Measurements from ENCODE around the gene CYB5A. TPM values are rescaled to one million over a fixed set of nuclear protein-coding genes. Genes with fewer than 3 reads are reported as not detected.

CYB5A gene
- total RNA-seq, 1 donor from 2014 or later: 213 TPM

DNA sequence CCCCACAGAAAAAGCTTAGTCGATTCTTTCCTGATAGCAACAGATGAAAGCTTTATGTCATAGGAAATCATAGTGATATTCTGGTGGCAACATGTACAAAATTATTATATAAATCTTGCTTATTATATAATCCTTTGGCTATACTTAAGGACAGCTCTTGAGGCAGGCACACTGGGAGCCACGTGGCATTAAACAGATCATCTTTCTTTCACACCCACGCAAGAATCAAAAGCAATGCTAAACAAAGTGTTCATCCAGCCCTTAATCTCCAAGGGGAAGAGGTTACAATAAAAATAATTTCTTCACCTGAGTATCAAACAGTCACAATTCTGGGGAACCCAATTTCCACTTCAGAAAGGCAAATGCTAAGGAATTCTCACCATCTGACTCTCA lies 57.8 kb downstream of the CYB5A start:
- H3K27me3 Mint-ChIP-seq: no peaks in the 10 kb centered on the region

DNA sequence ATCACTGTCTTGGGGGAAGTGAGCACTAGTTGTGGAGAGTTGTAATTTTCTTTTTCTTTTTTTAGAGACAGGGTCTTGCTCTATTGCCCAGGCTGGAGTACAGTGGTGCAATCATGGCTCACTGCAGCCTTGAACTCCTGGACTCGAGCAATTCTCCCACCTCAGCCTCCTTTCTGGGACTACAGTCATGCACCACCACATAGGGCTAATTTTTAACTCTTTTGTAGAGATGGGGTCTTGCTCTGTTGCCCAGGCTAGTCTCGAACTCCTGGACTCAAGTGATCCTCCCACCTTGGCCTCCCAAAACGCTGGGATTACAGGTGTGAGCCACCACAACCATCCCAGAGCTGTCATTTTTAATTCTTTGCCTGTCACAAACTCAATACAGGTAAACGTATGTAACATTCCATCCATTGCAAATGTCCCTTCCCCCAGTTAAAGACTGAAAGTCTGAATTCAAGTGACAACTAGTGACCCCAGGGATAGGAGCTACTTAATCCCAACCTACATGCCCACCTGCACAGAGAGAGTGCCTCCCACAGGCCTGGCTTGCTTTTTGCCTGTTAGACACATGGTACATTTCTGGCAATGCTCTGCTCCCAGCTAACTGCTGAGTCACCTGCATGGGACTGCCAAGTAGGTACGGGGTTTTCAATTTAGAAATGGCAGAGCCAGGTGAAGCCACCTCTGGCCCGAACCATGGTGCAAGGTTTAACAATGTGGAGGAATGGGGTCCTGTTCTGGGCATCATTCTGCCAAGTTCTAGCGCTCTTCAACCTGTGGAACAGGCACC lies 60.6 kb downstream of the CYB5A start:
- TF ChIP-seq, protein P1, sequence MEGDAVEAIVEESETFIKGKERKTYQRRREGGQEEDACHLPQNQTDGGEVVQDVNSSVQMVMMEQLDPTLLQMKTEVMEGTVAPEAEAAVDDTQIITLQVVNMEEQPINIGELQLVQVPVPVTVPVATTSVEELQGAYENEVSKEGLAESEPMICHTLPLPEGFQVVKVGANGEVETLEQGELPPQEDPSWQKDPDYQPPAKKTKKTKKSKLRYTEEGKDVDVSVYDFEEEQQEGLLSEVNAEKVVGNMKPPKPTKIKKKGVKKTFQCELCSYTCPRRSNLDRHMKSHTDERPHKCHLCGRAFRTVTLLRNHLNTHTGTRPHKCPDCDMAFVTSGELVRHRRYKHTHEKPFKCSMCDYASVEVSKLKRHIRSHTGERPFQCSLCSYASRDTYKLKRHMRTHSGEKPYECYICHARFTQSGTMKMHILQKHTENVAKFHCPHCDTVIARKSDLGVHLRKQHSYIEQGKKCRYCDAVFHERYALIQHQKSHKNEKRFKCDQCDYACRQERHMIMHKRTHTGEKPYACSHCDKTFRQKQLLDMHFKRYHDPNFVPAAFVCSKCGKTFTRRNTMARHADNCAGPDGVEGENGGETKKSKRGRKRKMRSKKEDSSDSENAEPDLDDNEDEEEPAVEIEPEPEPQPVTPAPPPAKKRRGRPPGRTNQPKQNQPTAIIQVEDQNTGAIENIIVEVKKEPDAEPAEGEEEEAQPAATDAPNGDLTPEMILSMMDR (IDR thresholded peaks at IDR 0.05; ENCODE audit: unreplicated experiment): no peak

More for the DNA sequence above, 57.8 kb downstream of the CYB5A start:
- TF ChIP-seq, protein P1 (IDR thresholded peaks at IDR 0.05; ENCODE audit: unreplicated experiment): no peak
- H3K4me3 Mint-ChIP-seq (ENCODE audit: low read depth): no peak overlapping the region
- no peaks in the 10 kb centered on the region for H3K36me3 Mint-ChIP-seq (ENCODE audit: insufficient read depth)
- peak overlapping the region; percentile 53 for H3K27ac Mint-ChIP-seq
- no peaks in the 10 kb centered on the region for H3K9me3 Mint-ChIP-seq (ENCODE audit: low read depth)
- peaks cover 25% of the 10 kb centered on the region for H3K4me1 Mint-ChIP-seq (ENCODE audit: low read depth)
- no peak for DNase-seq (ENCODE audit: low spot score, unreplicated experiment)

DNA sequence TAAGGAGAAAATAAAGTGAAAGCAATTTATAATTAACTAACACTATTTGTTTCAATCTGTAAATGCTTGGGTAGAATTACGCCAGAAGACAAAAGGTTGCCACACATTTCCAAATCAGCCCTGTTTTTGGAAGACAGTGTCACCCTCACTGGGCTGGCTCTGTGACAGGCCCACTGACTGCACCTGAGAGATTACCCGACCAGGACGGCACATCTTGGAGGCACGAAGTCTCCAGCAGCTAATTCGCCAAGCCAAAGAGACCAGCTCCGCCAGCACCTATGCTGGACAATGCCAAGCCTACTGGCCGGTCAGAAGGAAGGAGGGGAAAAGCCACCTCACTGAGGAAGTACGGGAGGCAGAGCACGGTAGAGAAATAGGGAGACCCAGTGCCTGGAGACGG lies 61.9 kb downstream of the CYB5A start:
- no peaks in the 10 kb centered on the region for H3K27me3 Mint-ChIP-seq
- H3K36me3 Mint-ChIP-seq (ENCODE audit: insufficient read depth): no peaks in the 10 kb centered on the region
- TF ChIP-seq, protein P1 (IDR thresholded peaks at IDR 0.05; ENCODE audit: unreplicated experiment): no peak
- DNase-seq (ENCODE audit: low spot score, unreplicated experiment): no peak
- H3K9me3 Mint-ChIP-seq (ENCODE audit: low read depth): peaks cover 4% of the 10 kb centered on the region
- no peak overlapping the region for H3K27ac Mint-ChIP-seq
- peaks cover 43% of the 10 kb centered on the region for H3K4me1 Mint-ChIP-seq (ENCODE audit: low read depth)
- H3K4me3 Mint-ChIP-seq (ENCODE audit: low read depth): no peak overlapping the region

More for the DNA sequence above, 60.6 kb downstream of the CYB5A start:
- Mint-ChIP-seq H3K9me3 (ENCODE audit: low read depth) (no peaks in the 10 kb centered on the region), H3K27me3 (no peaks in the 10 kb centered on the region), H3K27ac (no peak overlapping the region), H3K36me3 (ENCODE audit: insufficient read depth) (no peaks in the 10 kb centered on the region), H3K4me1 (ENCODE audit: low read depth) (peaks cover 38% of the 10 kb centered on the region), H3K4me3 (ENCODE audit: low read depth) (no peak overlapping the region)
- no peak for DNase-seq (ENCODE audit: low spot score, unreplicated experiment)

DNA sequence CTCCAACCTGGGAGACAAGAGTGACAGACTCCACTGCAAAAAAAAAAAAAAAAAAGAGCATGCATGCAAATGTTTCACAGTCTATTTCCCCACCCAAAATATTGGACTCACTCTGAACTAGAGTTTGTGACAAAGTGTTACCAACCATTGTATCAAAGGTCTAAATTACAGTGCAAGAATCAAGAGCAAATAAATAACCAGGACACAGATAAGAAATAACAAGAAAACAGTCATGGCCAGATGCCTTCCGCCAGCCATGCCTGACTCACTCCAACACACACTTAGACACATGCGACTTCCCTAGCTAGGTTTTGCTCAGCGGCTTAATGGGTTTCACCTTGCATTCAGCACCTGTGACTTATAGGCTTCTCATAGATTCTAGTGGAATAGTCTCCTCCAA lies 62.8 kb downstream of the CYB5A start:
- TF ChIP-seq, protein P1 (IDR thresholded peaks at IDR 0.05; ENCODE audit: unreplicated experiment): no peak
- Mint-ChIP-seq H3K4me3 (ENCODE audit: low read depth) (no peak overlapping the region), H3K4me1 (ENCODE audit: low read depth) (peaks cover 40% of the 10 kb centered on the region), H3K27ac (peak overlapping the region; percentile 17), H3K27me3 (no peaks in the 10 kb centered on the region), H3K9me3 (ENCODE audit: low read depth) (peaks cover 4% of the 10 kb centered on the region), H3K36me3 (ENCODE audit: insufficient read depth) (no peaks in the 10 kb centered on the region)
- no peak for DNase-seq (ENCODE audit: low spot score, unreplicated experiment)

DNA sequence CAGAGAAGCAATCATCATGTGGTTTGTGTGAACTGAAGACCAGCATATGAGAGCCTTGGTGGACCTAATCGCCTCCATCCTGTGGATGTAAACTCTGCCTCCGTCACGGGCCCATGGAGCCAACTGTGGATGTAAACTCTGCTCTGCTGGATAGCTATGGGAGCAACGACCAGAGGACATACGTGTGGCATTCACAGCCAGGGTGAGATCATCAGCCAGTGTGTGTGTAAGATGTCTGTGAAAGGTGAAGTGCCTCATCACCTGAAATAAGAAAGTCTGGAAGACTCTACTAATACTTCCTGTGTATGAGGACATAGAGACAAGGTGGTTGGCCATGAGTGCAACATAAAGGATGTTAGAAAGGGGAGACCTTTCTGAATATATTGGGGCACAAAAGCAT lies 63.5 kb downstream of the CYB5A start:
- Mint-ChIP-seq H3K4me1 (ENCODE audit: low read depth) (peaks cover 40% of the 10 kb centered on the region), H3K4me3 (ENCODE audit: low read depth) (no peak overlapping the region), H3K36me3 (ENCODE audit: insufficient read depth) (no peaks in the 10 kb centered on the region), H3K27ac (no peak overlapping the region), H3K27me3 (no peaks in the 10 kb centered on the region), H3K9me3 (ENCODE audit: low read depth) (peaks cover 4% of the 10 kb centered on the region)
- DNase-seq (ENCODE audit: low spot score, unreplicated experiment): no peak
- TF ChIP-seq, protein P1 (IDR thresholded peaks at IDR 0.05; ENCODE audit: unreplicated experiment): no peak
